HEK293 (cell line): Measurements from ENCODE around the gene TIGD3.

Experiments used
- CTCF ChIA-PET: fragments of 350-600 bp; formaldehyde crosslinking; extraction: SDS; loops from one replicate; lab custom pipeline; 2021; ENCODE audit warnings: antibody characterized with exemption; lab: Yijun Ruan, JAX
- POLR2A ChIA-PET: fragments of 300-600 bp; formaldehyde crosslinking; extraction: SDS; loops from one replicate; lab custom pipeline; 2020; ENCODE audit warnings: antibody characterized with exemption, inconsistent platforms; lab: Yijun Ruan, JAX
- H3K27ac ChIP-seq: fragments of 200-500 bp; sonication (Bioruptor generic); 2 replicates; pipeline ENCODE4 v1.5.1; 2014; ENCODE audit warnings: low read depth, low read length, control low read depth, inconsistent platforms; ENCODE audit errors: extremely low read depth
- H3K36me3 ChIP-seq, 2 experiments: fragments of 200-500 bp in 1 of 2; sonication (Bioruptor generic) in 1 of 2; 1 replicate in 1 of 2; 2 replicates in 1 of 2; pipeline ENCODE4 v1.5.1; 2014 to 2017; ENCODE audit warnings: inconsistent platforms in 2 of 2, low read length in 2 of 2; ENCODE audit not compliant: control insufficient read depth in 2 of 2, insufficient read depth in 1 of 2
- H3K4me1 ChIP-seq: fragments of 200-500 bp; sonication (Bioruptor generic); 2 replicates; pipeline ENCODE4 v1.5.1; 2014; ENCODE audit warnings: mild to moderate bottlenecking, low read length, inconsistent platforms; ENCODE audit not compliant: control insufficient read depth, insufficient read depth
- H3K4me3 ChIP-seq: 2 replicates; pipeline ENCODE4 v1.5.1; 2011; ENCODE audit warnings: low read depth, mild to moderate bottlenecking, control low read depth, low read length, moderate library complexity
- H3K9me3 ChIP-seq: fragments of 200-500 bp; sonication (Bioruptor generic); 2 replicates; pipeline ENCODE4 v1.5.1; 2014; ENCODE audit warnings: low read depth, low read length, inconsistent platforms; ENCODE audit not compliant: control insufficient read depth, insufficient read depth
- GLIS1 ChIP-seq: fragments of 450-650 bp; formaldehyde crosslinking; IDR thresholded peaks from 2 replicates; pipeline ENCODE4 v1.5.1; 2016; ENCODE audit warnings: missing biosample characterization, missing genetic modification characterization
- IKZF3 ChIP-seq: fragments of 450-650 bp; IDR thresholded peaks from 2 replicates; pipeline ENCODE4 v1.5.0; 2018; ENCODE audit warnings: missing biosample characterization, mild to moderate bottlenecking, missing genetic modification characterization, moderate library complexity
- KLF9 ChIP-seq: fragments of 450-650 bp; formaldehyde crosslinking; IDR thresholded peaks from 2 replicates; pipeline ENCODE4 v1.5.1; 2016; ENCODE audit warnings: missing biosample characterization, missing genetic modification characterization, low read depth
- PRDM10 ChIP-seq: fragments of 450-650 bp; formaldehyde crosslinking; IDR thresholded peaks from 2 replicates; pipeline ENCODE4 v1.5.1; 2016; ENCODE audit warnings: missing biosample characterization, missing genetic modification characterization
- SETDB1 ChIP-seq: IDR thresholded peaks from one replicate; pipeline ENCODE4 v1.6.1; 2017; ENCODE audit warnings: mild to moderate bottlenecking, low read length, moderate library complexity, mixed read lengths; ENCODE audit not compliant: insufficient read length
- ZBTB17 ChIP-seq: fragments of 450-650 bp; formaldehyde crosslinking; IDR thresholded peaks from 2 replicates; pipeline ENCODE4 v1.5.1; 2016; ENCODE audit warnings: missing biosample characterization, missing genetic modification characterization
- ZBTB20 ChIP-seq: fragments of 450-650 bp; formaldehyde crosslinking; IDR thresholded peaks from 2 replicates; pipeline ENCODE4 v1.5.1; 2016; ENCODE audit warnings: missing biosample characterization, missing genetic modification characterization
- ZBTB48 ChIP-seq: fragments of 450-650 bp; formaldehyde crosslinking; IDR thresholded peaks from 2 replicates; pipeline ENCODE4 v1.5.1; 2016; ENCODE audit warnings: missing biosample characterization, missing genetic modification characterization
- ZFP3 ChIP-seq: fragments of 450-650 bp; formaldehyde crosslinking; IDR thresholded peaks from 2 replicates; pipeline ENCODE4 v1.5.1; 2016; ENCODE audit warnings: low read depth, missing biosample characterization, missing genetic modification characterization
- ZFP69B ChIP-seq: fragments of 450-650 bp; formaldehyde crosslinking; IDR thresholded peaks from 2 replicates; pipeline ENCODE4 v1.5.1; 2016; ENCODE audit warnings: missing biosample characterization, missing genetic modification characterization
- ZNF112 ChIP-seq: fragments of 450-650 bp; formaldehyde crosslinking; IDR thresholded peaks from 2 replicates; pipeline ENCODE4 v1.5.0; 2017; ENCODE audit warnings: missing biosample characterization, missing genetic modification characterization
- ZNF132 ChIP-seq: fragments of 450-650 bp; formaldehyde crosslinking; IDR thresholded peaks from 2 replicates; pipeline ENCODE4 v1.5.1; 2017; ENCODE audit warnings: missing biosample characterization, missing genetic modification characterization, borderline replicate concordance
- ZNF169 ChIP-seq: fragments of 450-650 bp; formaldehyde crosslinking; IDR thresholded peaks from 2 replicates; pipeline ENCODE4 v1.5.1; 2016; ENCODE audit warnings: missing biosample characterization, missing genetic modification characterization
- ZNF248 ChIP-seq: fragments of 450-650 bp; formaldehyde crosslinking; IDR thresholded peaks from 2 replicates; pipeline ENCODE4 v1.5.1; 2017; ENCODE audit warnings: missing biosample characterization, missing genetic modification characterization
- ZNF292 ChIP-seq: fragments of 450-650 bp; formaldehyde crosslinking; IDR thresholded peaks from 2 replicates; pipeline ENCODE4 v1.5.1; 2016; ENCODE audit warnings: low read depth, missing biosample characterization, missing genetic modification characterization, borderline replicate concordance
- ZNF335 ChIP-seq: fragments of 450-650 bp; formaldehyde crosslinking; conservative IDR thresholded peaks from 2 replicates; pipeline ENCODE4 v1.5.1; 2016; ENCODE audit warnings: missing biosample characterization, missing genetic modification characterization
- ZNF366 ChIP-seq: fragments of 450-650 bp; formaldehyde crosslinking; conservative IDR thresholded peaks from 2 replicates; pipeline ENCODE4 v1.5.1; 2016; ENCODE audit warnings: missing biosample characterization, missing genetic modification characterization
- ZNF391 ChIP-seq: fragments of 450-650 bp; formaldehyde crosslinking; IDR thresholded peaks from 2 replicates; pipeline ENCODE4 v1.5.1; 2016; ENCODE audit warnings: low read depth, missing biosample characterization, missing genetic modification characterization, borderline replicate concordance
- ZNF449 ChIP-seq: fragments of 450-650 bp; formaldehyde crosslinking; IDR thresholded peaks from 2 replicates; pipeline ENCODE4 v1.5.1; 2017; ENCODE audit warnings: missing biosample characterization, mild to moderate bottlenecking, missing genetic modification characterization, moderate library complexity
- ZNF580 ChIP-seq: fragments of 450-650 bp; formaldehyde crosslinking; IDR thresholded peaks from 2 replicates; pipeline ENCODE4 v1.5.1; 2016; ENCODE audit warnings: missing biosample characterization, missing genetic modification characterization
- ZNF600 ChIP-seq: fragments of 450-650 bp; formaldehyde crosslinking; IDR thresholded peaks from 2 replicates; pipeline ENCODE4 v1.5.1; 2016; ENCODE audit warnings: missing biosample characterization, missing genetic modification characterization
- ZNF629 ChIP-seq: fragments of 450-650 bp; formaldehyde crosslinking; IDR thresholded peaks from 2 replicates; pipeline ENCODE4 v1.5.1; 2017; ENCODE audit warnings: missing biosample characterization, missing genetic modification characterization
- ZNF654 ChIP-seq: fragments of 450-650 bp; formaldehyde crosslinking; IDR thresholded peaks from 2 replicates; pipeline ENCODE4 v1.5.1; 2016; ENCODE audit warnings: low read depth, missing biosample characterization, missing genetic modification characterization
- ZSCAN30 ChIP-seq: fragments of 450-650 bp; IDR thresholded peaks from 2 replicates; pipeline ENCODE4 v1.5.1; 2018; ENCODE audit warnings: missing biosample characterization, mild to moderate bottlenecking, missing genetic modification characterization, moderate library complexity
- TF ChIP-seq, protein P1 (sequence below): fragments of 450-650 bp; formaldehyde crosslinking; IDR thresholded peaks from 2 replicates; pipeline ENCODE4 v1.5.1; 2016; ENCODE audit warnings: missing biosample characterization, missing genetic modification characterization

The TIGD3 gene

DNA sequence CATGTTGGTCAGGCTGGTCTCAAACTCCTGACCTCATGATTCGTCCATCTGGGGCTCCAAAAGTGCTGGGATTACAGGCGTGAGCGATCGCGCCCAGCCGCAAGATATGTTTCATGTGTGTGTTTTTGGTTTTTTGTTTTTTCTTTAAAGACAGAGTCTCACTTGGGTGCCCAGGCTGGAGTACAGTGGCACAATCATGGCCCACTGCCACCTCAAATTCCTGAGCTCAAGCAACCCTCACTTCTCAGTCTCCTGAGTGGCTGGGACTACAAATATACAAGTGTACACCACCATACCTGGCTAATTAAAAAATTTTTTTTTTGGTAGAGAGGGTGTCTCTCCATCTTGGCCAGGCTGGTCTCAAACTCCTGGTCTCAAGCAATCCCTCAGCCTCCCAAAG is 8.4 kb downstream of the TIGD3 start (continued):
- TF ChIP-seq KLF9 (tag by site-specific recombination): no peak
- no peak for TF ChIP-seq ZBTB20 (tag by site-specific recombination)

DNA sequence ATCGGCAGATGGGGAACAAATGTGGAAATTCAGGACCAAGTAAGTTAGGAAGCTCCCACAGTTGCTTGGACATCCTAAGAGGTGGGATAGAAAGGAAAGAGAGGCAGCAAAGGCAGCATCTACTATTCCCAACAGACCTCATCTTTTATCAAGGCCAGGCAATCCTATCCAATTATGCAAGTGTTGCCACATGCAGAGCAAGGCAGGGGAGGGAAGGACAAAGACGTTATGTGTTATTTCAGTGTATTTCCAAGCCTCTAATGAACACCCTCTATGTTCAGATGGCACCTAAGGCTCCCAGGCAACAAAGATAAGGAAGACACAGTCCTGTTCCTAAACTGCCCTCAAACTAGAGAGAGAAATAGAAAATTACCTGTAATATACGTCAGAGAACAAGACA is 9.2 kb downstream of the TIGD3 start:
- Histone ChIP-seq H3K9me3 (no peaks in the 10 kb centered on the region), H3K36me3 (no peaks in the 10 kb centered on the region), H3K4me3 (no peak overlapping the region), H3K4me1 (no peaks in the 10 kb centered on the region), H3K27ac (no peak overlapping the region)
- POLR2A ChIA-PET: interaction anchor here (0.7 kb wide), 1 partner anchor 99 kb away, joined by 4 read pairs; no protein-coding TSS in a partner anchor
- CTCF ChIA-PET: interaction anchor here (2.0 kb wide), 1 partner anchor 105 kb away, joined by 4 read pairs; no protein-coding TSS in a partner anchor
- TF ChIP-seq ZNF248: no peak
- TF ChIP-seq ZNF391 (tag by site-specific recombination): no peak
- TF ChIP-seq ZNF629 (tag by site-specific recombination): no peak
- TF ChIP-seq SETDB1: no peak
- TF ChIP-seq ZNF600 (tag by site-specific recombination): peak; percentile 68
- no peak for TF ChIP-seq ZNF580
- TF ChIP-seq ZNF169: no peak
- TF ChIP-seq GLIS1: peak; percentile 86

GRCh38 chr11:65366340-65366773 is 11.8 kb downstream of the TIGD3 start:
- TF ChIP-seq IKZF3 (peak; percentile 88), PRDM10 (tag by site-specific recombination) (peak; percentile 40), ZNF366 (tag by site-specific recombination) (0 out of 2 replicates have a peak, but pooled peaks have one; percentile 14), ZFP69B (tag by site-specific recombination) (peak; percentile 19; the same call in 1 of the 2 replicates), SETDB1 (no peak), ZBTB17 (tag by site-specific recombination) (peak; percentile 60), ZNF292 (no peak), ZNF654 (peak; percentile 95), ZNF112 (tag by site-specific recombination) (no peak), ZNF449 (tag by site-specific recombination) (no peak), ZNF132 (tag by site-specific recombination) (no peak), ZNF335 (tag by site-specific recombination) (0 out of 2 replicates have a peak, but pooled peaks have one; percentile 17), ZFP3 (tag by site-specific recombination) (no peak), ZBTB48 (0 out of 2 replicates have a peak, but pooled peaks have one; percentile 18), ZSCAN30 (tag by site-specific recombination) (peak; percentile 36; the same call in 1 of the 2 replicates)
- TF ChIP-seq, protein P1, sequence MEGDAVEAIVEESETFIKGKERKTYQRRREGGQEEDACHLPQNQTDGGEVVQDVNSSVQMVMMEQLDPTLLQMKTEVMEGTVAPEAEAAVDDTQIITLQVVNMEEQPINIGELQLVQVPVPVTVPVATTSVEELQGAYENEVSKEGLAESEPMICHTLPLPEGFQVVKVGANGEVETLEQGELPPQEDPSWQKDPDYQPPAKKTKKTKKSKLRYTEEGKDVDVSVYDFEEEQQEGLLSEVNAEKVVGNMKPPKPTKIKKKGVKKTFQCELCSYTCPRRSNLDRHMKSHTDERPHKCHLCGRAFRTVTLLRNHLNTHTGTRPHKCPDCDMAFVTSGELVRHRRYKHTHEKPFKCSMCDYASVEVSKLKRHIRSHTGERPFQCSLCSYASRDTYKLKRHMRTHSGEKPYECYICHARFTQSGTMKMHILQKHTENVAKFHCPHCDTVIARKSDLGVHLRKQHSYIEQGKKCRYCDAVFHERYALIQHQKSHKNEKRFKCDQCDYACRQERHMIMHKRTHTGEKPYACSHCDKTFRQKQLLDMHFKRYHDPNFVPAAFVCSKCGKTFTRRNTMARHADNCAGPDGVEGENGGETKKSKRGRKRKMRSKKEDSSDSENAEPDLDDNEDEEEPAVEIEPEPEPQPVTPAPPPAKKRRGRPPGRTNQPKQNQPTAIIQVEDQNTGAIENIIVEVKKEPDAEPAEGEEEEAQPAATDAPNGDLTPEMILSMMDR: peak; percentile 64
- no peak overlapping the region for H3K27ac ChIP-seq
- no peak overlapping the region for H3K4me3 ChIP-seq
- H3K4me1 ChIP-seq: no peaks in the 10 kb centered on the region
- ChIA-PET POLR2A (interaction anchor here (1.6 to 1.7 kb wide), 2 partner anchors 141 to 143 kb away, joined by 3 to 7 read pairs; no protein-coding TSS in a partner anchor), CTCF (interaction anchor here (0.6 to 1.9 kb wide), 6 partner anchors 39 to 142 kb away, joined by 3 to 15 read pairs (median 3); no protein-coding TSS in a partner anchor)
- no peaks in the 10 kb centered on the region for H3K36me3 ChIP-seq
- H3K9me3 ChIP-seq: no peaks in the 10 kb centered on the region
